GM19099 (cell line): Measurements from ENCODE around the gene MT1B.

Experiments used
- POLR2A ChIP-seq: IDR thresholded peaks from 3 replicates; pipeline ENCODE4 v1.6.1; 2011; ENCODE audit warnings: low read depth; ENCODE audit not compliant: insufficient read length; ENCODE audit errors: extremely low read depth

MT1B gene

GRCh38 chr16:56690420-56691122 is 38.9 kb downstream of the MT1B start:
- TF ChIP-seq POLR2A, result no peak

GRCh38 chr16:56691885-56692284 is 40.2 kb downstream of the MT1B start:
- TF ChIP-seq POLR2A, result no peak

GRCh38 chr16:56695246-56695645 is 43.6 kb downstream of the MT1B start:
- no peak for TF ChIP-seq POLR2A

GRCh38 chr16:56697456-56698155 is 45.9 kb downstream of the MT1B start:
- TF ChIP-seq POLR2A, result no peak

- TF ChIP-seq POLR2A, result no peak
These were observed 48.5 kb downstream of the MT1B start for GRCh38 chr16:56700195-56700594.

GRCh38 chr16:56700631-56701030 is 48.9 kb downstream of the MT1B start:
- no peak for TF ChIP-seq POLR2A

GRCh38 chr16:56701534-56701933 is 49.8 kb downstream of the MT1B start:
- TF ChIP-seq POLR2A, result no peak
